Upper lobe of right lung (tissue), 1 donor: ENCODE results near the gene LDLRAD3. TPM values are rescaled to one million over a fixed set of nuclear protein-coding genes. Genes with fewer than 3 reads are reported as not detected.

Experiments
- ATAC-seq: fragments of 200-7000 bp; cut with Tn5 transposase; one replicate; pipeline ENCODE4 v1.9.1; 2020; ENCODE audit warnings: mild to moderate bottlenecking, moderate library complexity
- DNase-seq: peaks from one replicate; pipeline ENCODE4 v3.0.0-alpha.2; 2020
- H3K27ac ChIP-seq: fragments of 200-600 bp; one replicate; pipeline ENCODE4 v1.8.0; 2022
- H3K27me3 ChIP-seq: fragments of 200-600 bp; one replicate; pipeline ENCODE4 v1.8.0; 2022; ENCODE audit warnings: mild to moderate bottlenecking
- H3K36me3 ChIP-seq: fragments of 200-600 bp; one replicate; pipeline ENCODE4 v1.8.0; 2022
- H3K4me1 ChIP-seq: fragments of 200-600 bp; one replicate; pipeline ENCODE4 v1.8.0; 2022
- H3K4me3 ChIP-seq: fragments of 200-600 bp; one replicate; pipeline ENCODE4 v1.8.0; 2022; ENCODE audit warnings: mild to moderate bottlenecking
- H3K9me3 ChIP-seq: fragments of 200-600 bp; one replicate; pipeline ENCODE4 v1.8.0; 2022
- CTCF ChIP-seq: fragments of 200-600 bp; IDR thresholded peaks from one replicate; pipeline ENCODE4 v1.8.0; 2022; ENCODE audit warnings: antibody characterized with exemption
- intact Hi-C: fragments of 100-400 bp; cut with DNase I; formaldehyde crosslinking; loops from one replicate; pipeline ENCODE4 v1.11.0; 2022
- total RNA-seq: library from RNA; stranded (reverse); fragmentation: NEBNext Ultra II Directional; extraction: Animal tissue kit (Norgen Biotek cat#: 25700); gene quantifications from one replicate; pipeline ENCODE4 v1.2.1, GENCODE V29; 2021
- donor health status: DM: no; HTN: yes; CAD: no; lungs with severe emphysema.

The LDLRAD3 gene
- total RNA-seq, 1 donor from 2014 or later, result 7.9 TPM

- H3K27me3 ChIP-seq, result no peaks in the 10 kb centered on the region
- DNase-seq (no peak), ATAC-seq (no peak)
- no peaks in the 10 kb centered on the region for H3K4me1 ChIP-seq
- no peaks in the 10 kb centered on the region for H3K9me3 ChIP-seq
- intact Hi-C loops, result no loop called here
- H3K27ac ChIP-seq, result no peak overlapping the region
- TF ChIP-seq CTCF, result no peak
- H3K4me3 ChIP-seq, result no peak overlapping the region
- no peaks in the 10 kb centered on the region for H3K36me3 ChIP-seq
These were observed 34.3 kb downstream of the LDLRAD3 start for GRCh38 chr11:35978183-35978582.

- ATAC-seq, result no peak
- intact Hi-C loops, result no loop called here
- TF ChIP-seq CTCF, result no peak
- no peak for DNase-seq
- no peaks in the 10 kb centered on the region for H3K4me1 ChIP-seq
- no peak overlapping the region for H3K27ac ChIP-seq
- H3K9me3 ChIP-seq, result no peaks in the 10 kb centered on the region
- no peaks in the 10 kb centered on the region for H3K36me3 ChIP-seq
- H3K4me3 ChIP-seq, result no peak overlapping the region
- no peaks in the 10 kb centered on the region for H3K27me3 ChIP-seq
These were observed 35.0 kb downstream of the LDLRAD3 start for GRCh38 chr11:35978891-35979290.

GRCh38 chr11:35980686-35981390 is 37.0 kb downstream of the LDLRAD3 start:
- H3K36me3 ChIP-seq, result no peaks in the 10 kb centered on the region
- ATAC-seq (no peak), DNase-seq (no peak)
- H3K9me3 ChIP-seq, result no peaks in the 10 kb centered on the region
- no peaks in the 10 kb centered on the region for H3K4me1 ChIP-seq
- TF ChIP-seq CTCF, result no peak
- intact Hi-C loops, result no loop called here
- H3K4me3 ChIP-seq, result no peak overlapping the region
- no peaks in the 10 kb centered on the region for H3K27me3 ChIP-seq
- no peak overlapping the region for H3K27ac ChIP-seq

GRCh38 chr11:35981581-35981980 is 37.7 kb downstream of the LDLRAD3 start:
- TF ChIP-seq CTCF, result no peak
- DNase-seq (no peak), ATAC-seq (no peak)
- Histone ChIP-seq H3K36me3 (no peaks in the 10 kb centered on the region), H3K4me3 (no peak overlapping the region), H3K27ac (no peak overlapping the region), H3K4me1 (no peaks in the 10 kb centered on the region), H3K9me3 (no peaks in the 10 kb centered on the region), H3K27me3 (no peaks in the 10 kb centered on the region)
- intact Hi-C loops, result no loop called here

GRCh38 chr11:35982061-35982460 is 38.2 kb downstream of the LDLRAD3 start:
- no peaks in the 10 kb centered on the region for H3K9me3 ChIP-seq
- H3K36me3 ChIP-seq, result no peaks in the 10 kb centered on the region
- ATAC-seq, result no peak
- H3K27me3 ChIP-seq, result no peaks in the 10 kb centered on the region
- no peak for TF ChIP-seq CTCF
- no peak overlapping the region for H3K27ac ChIP-seq
- no peak for DNase-seq
- no peaks in the 10 kb centered on the region for H3K4me1 ChIP-seq
- no peak overlapping the region for H3K4me3 ChIP-seq
- intact Hi-C loops, result no loop called here

GRCh38 chr11:35983981-35984380 is 40.1 kb downstream of the LDLRAD3 start:
- no peaks in the 10 kb centered on the region for H3K4me1 ChIP-seq
- no peaks in the 10 kb centered on the region for H3K36me3 ChIP-seq
- H3K27ac ChIP-seq, result no peak overlapping the region
- ATAC-seq, result no peak
- DNase-seq, result no peak
- no peaks in the 10 kb centered on the region for H3K27me3 ChIP-seq
- no peak overlapping the region for H3K4me3 ChIP-seq
- no peaks in the 10 kb centered on the region for H3K9me3 ChIP-seq
- intact Hi-C loops, result no loop called here
- TF ChIP-seq CTCF, result no peak
